Loucy (cell line): Measurements from ENCODE around the gene GP1BA.

Source experiments
- EZH2phosphoT487 ChIP-seq: fragments of 200-600 bp; IDR thresholded peaks from 2 replicates; pipeline ENCODE4 v1.6.1; 2018; ENCODE audit warnings: antibody characterized with exemption, mild to moderate bottlenecking, moderate library complexity, borderline replicate concordance
- TF ChIP-seq, protein P1 (sequence below): fragments of 200-600 bp; sonication (generic); conservative IDR thresholded peaks from 2 replicates; pipeline ENCODE4 v1.5.1; 2014; ENCODE audit warnings: mild to moderate bottlenecking, antibody characterized with exemption, low read length

DNA sequence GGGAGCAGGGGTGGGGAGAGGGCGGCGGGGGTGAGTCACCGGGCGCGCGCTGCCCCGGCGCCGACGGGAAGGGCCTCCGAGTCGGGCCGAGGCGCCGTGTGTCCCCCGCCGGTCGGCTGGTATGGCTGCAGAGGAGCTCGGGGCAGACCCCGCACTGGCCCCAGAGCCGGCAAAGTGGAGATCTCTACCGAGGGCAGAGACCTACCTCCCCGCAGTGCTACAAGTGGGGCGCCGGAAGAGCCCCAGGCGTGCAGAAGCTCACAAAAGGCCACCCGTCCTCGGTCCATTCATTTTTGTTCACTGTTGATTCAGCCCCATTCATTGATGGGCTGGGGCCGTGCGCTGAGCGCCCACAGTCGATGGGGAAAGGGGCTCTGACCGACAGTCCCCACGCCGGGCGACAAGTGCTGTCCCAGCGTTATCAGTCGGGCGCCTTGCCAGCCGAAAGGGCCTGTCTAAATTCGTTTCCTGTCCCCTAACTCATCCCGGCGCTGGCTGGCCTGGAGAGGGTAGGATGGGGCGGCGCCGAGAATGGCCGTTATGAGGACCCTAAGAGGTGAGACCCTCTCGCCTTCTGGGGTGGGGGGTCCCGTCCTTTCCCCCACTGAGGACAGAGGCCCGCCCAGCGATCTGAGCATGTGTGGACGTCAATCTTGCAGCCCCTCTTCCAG, 18.1 kb downstream of the GP1BA start:
- TF ChIP-seq, protein P1, sequence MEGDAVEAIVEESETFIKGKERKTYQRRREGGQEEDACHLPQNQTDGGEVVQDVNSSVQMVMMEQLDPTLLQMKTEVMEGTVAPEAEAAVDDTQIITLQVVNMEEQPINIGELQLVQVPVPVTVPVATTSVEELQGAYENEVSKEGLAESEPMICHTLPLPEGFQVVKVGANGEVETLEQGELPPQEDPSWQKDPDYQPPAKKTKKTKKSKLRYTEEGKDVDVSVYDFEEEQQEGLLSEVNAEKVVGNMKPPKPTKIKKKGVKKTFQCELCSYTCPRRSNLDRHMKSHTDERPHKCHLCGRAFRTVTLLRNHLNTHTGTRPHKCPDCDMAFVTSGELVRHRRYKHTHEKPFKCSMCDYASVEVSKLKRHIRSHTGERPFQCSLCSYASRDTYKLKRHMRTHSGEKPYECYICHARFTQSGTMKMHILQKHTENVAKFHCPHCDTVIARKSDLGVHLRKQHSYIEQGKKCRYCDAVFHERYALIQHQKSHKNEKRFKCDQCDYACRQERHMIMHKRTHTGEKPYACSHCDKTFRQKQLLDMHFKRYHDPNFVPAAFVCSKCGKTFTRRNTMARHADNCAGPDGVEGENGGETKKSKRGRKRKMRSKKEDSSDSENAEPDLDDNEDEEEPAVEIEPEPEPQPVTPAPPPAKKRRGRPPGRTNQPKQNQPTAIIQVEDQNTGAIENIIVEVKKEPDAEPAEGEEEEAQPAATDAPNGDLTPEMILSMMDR, result no peak
- TF ChIP-seq EZH2phosphoT487, result no peak
